Prostate gland (tissue), 2 donors: ENCODE data around the gene ARHGEF40.

Source experiments
- CTCF ChIP-seq, 4 experiments: fragments of 200-600 bp in 2 of 4; fragments of 450-650 bp in 2 of 4; sonication (generic) in 2 of 4; IDR thresholded peaks; 1 replicate in 3 of 4; 2 replicates in 1 of 4; pipeline ENCODE4 v1.5.1; 2016 to 2019; ENCODE audit warnings: antibody characterized with exemption in 4 of 4, mild to moderate bottlenecking in 2 of 4, moderate library complexity in 2 of 4
- POLR2A ChIP-seq: fragments of 450-650 bp; IDR thresholded peaks from one replicate; pipeline ENCODE4 v1.6.1; 2016; ENCODE audit warnings: antibody characterized with exemption, mild to moderate bottlenecking
- POLR2AphosphoS5 ChIP-seq: sonication (generic); formaldehyde crosslinking; IDR thresholded peaks from one replicate; pipeline ENCODE4 v1.6.1; 2017; ENCODE audit warnings: antibody characterized with exemption

- no peak for TF ChIP-seq CTCF (IDR thresholded peaks at IDR 0.05)
- no peak for TF ChIP-seq POLR2AphosphoS5
- no peak for TF ChIP-seq POLR2A
These were observed 26.3 kb downstream of the ARHGEF40 start for GRCh38 chr14:21096438-21096837.
